ENCODE measurements around the gene NMUR1. TPM values are rescaled to one million over a fixed set of nuclear protein-coding genes. Genes with fewer than 3 reads are reported as not detected.

NMUR1 gene
- total and polyA plus RNA-seq, 2 experiments from 2014 or later: 0.15 TPM; not detected in 1

DNA sequence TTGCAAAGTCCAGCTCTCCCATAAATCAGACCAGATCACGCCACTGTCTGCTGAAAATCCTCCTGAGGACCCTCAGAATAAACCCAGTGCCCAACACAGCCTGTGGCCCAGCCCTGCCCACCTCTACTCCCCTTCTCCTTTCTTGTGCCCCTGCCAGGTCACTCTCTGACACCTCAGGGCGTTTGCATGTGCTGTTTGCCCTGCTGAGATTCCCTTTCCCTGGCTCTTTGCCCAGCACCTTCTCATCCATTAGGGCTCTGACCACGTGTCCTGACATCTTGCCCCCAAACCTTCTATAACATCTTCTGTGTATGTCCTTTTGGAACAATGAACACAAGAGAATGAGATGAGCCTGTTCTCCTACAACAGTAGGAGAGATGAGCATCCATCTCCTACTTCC lies 18.5 kb upstream of the NMUR1 start:
- TF ChIP-seq, protein P1, sequence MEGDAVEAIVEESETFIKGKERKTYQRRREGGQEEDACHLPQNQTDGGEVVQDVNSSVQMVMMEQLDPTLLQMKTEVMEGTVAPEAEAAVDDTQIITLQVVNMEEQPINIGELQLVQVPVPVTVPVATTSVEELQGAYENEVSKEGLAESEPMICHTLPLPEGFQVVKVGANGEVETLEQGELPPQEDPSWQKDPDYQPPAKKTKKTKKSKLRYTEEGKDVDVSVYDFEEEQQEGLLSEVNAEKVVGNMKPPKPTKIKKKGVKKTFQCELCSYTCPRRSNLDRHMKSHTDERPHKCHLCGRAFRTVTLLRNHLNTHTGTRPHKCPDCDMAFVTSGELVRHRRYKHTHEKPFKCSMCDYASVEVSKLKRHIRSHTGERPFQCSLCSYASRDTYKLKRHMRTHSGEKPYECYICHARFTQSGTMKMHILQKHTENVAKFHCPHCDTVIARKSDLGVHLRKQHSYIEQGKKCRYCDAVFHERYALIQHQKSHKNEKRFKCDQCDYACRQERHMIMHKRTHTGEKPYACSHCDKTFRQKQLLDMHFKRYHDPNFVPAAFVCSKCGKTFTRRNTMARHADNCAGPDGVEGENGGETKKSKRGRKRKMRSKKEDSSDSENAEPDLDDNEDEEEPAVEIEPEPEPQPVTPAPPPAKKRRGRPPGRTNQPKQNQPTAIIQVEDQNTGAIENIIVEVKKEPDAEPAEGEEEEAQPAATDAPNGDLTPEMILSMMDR (IDR thresholded peaks at IDR 0.05; ENCODE audit: low read depth, low read length): no peak
- Histone ChIP-seq H3K27ac (no peak overlapping the region), H3K4me3 (no peak overlapping the region), H3K36me3 (no peaks in the 10 kb centered on the region), H3K27me3 (no peaks in the 10 kb centered on the region), H3K9me3 (ENCODE audit: low read depth) (no peaks in the 10 kb centered on the region), H3K4me1 (ENCODE audit: low read depth) (no peaks in the 10 kb centered on the region)
- DNase-seq (ENCODE audit: low read depth in 1 of 2, low spot score in 1 of 2): no peak

DNA sequence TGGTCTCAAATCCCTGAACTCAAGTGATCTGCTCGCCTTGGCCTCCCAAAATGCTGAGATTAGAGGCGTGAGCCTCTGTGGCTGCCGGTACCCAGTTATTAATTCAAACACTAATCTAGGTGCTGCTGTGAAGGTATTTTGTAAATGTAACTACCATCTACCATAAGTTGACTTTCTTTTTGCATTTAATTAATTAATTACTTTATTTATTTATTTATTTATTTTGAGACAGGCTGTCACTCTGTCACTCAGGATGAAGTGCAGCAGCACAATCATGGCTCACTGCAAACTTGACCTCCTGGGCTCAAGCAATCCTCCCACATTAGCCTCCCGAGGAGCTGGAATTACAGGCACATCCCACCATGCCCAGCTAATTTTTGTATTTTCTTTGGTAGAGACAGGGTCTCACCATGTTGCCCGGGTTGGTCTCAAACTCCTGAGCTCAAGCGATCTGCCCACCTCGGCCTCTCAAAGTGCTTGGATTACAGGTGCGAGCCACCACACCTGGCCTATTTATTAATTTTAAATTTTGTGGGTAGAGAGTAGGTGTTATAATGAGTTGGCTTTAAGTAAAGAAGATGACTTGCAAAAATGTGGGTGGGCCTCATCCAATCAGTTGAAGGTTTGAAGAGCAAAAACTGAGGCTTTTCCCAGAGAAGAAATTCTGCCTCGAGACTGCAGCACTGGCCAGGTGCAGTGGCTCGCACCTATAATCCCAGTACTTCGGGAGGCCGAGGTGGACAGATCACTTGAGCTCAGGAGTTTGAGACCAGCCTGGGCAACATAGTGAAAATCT lies 17.3 kb upstream of the NMUR1 start:
- Histone ChIP-seq H3K27me3 (no peaks in the 10 kb centered on the region), H3K9me3 (ENCODE audit: low read depth) (no peaks in the 10 kb centered on the region), H3K27ac (no peak overlapping the region), H3K4me3 (no peak overlapping the region), H3K4me1 (ENCODE audit: low read depth) (no peaks in the 10 kb centered on the region), H3K36me3 (no peaks in the 10 kb centered on the region)
- TF ChIP-seq, protein P1 (IDR thresholded peaks at IDR 0.05; ENCODE audit: low read depth, low read length): no peak
- no peak for DNase-seq (ENCODE audit: low read depth in 1 of 2, low spot score in 1 of 2)

DNA sequence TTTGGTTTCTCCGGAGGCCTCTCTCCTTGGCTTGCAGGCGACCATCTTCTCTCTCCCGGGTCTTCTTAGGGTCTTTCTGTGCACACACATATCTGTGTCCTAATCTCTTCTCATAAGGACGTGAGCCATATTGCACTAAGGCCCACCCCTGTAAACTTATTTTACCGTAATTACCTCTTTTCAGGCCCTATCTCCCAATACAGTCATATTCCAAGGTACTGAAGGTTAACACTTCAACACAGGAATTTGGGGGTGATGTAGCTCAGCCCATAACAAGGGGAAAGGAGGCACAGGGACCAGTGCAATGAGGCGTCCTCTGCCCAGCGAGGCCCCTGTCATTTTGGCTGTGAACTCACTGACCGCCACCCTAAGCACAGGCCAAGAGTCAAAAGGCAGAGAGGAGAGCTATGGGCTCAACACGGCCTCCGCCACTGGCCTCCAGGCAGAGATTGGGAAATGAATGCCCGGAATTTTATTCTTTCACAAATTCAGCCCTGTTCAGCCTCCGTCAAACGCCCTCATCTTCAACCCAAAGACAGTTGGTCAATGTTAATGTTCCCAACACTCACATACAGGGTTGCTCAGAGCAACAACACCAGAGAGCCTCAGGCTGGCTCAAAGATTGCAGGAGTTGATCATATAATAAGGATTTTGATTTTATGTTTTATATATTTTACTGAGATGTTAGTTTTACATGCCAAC lies 15.9 kb upstream of the NMUR1 start:
- Histone ChIP-seq H3K4me3 (no peak overlapping the region), H3K4me1 (ENCODE audit: low read depth) (no peaks in the 10 kb centered on the region), H3K27me3 (no peaks in the 10 kb centered on the region), H3K36me3 (no peaks in the 10 kb centered on the region), H3K9me3 (ENCODE audit: low read depth) (no peaks in the 10 kb centered on the region), H3K27ac (no peak overlapping the region)
- TF ChIP-seq, protein P1 (IDR thresholded peaks at IDR 0.05; ENCODE audit: low read depth, low read length): no peak
- DNase-seq (ENCODE audit: low read depth in 1 of 2, low spot score in 1 of 2): peak in 1 of 2 donors; percentile 13

DNA sequence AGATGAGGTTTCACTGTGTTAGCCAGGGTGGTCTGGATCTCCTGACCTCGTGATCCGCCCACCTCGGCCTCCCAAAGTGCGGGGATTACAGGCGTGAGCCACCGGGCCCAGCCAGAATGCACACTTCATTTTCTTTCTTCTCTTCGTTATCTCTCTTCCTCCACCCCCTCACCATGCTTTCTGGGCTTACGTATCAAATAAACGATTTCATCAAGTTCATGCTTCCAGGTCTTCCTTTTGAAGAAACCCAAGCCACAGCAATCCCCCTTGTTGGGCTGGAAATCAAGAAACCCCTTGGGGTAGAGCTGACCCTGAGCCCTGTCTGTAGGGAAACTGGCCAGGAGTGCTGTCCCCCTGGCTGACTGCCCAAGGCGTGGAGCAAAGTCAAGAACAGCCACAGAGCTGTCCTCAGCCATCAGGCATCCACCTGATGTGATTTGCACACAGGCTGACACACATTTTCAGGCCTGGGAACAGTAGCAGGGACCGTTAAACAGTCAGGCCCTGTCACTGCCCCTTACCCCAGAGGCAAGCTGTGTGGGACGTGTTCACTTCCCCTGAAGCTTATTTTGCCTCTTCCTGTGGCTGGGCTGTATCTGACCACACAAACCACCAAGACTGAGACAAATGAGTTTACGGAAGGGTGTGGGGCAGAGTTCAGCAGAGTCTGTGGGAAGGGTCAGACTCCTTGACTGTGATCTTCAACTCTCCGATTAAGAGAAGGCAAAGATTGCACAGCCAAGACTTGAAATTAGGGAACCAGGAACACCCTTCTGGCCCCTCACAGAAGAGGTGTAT lies 15.1 kb upstream of the NMUR1 start:
- TF ChIP-seq, protein P1 (IDR thresholded peaks at IDR 0.05; ENCODE audit: low read depth, low read length): no peak
- no peak overlapping the region for H3K4me3 ChIP-seq
- H3K36me3 ChIP-seq: no peaks in the 10 kb centered on the region
- no peaks in the 10 kb centered on the region for H3K4me1 ChIP-seq (ENCODE audit: low read depth)
- H3K27me3 ChIP-seq: no peaks in the 10 kb centered on the region
- peak overlapping the region; percentile 62 for H3K27ac ChIP-seq
- DNase-seq (ENCODE audit: low read depth in 1 of 2, low spot score in 1 of 2): peak in 1 of 2 donors; percentile 90
- no peaks in the 10 kb centered on the region for H3K9me3 ChIP-seq (ENCODE audit: low read depth)

DNA sequence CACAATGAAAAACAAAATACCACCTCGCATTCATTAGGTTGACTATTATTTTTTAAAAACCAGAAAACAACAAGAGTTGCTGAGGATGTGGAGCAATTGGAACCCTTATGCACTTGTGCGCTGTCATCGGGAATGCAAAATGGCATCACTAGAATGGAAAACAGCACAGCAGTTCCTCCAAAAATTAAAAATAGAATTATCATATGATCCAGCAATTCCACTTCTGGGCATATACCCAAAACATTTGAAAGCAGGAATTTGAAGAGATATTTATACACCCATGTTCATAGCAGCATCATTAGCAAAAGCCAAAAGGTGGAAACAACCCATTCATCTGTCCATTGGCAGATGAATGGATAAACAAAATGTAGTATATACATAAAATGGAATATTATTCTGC lies 11.9 kb upstream of the NMUR1 start:
- Histone ChIP-seq H3K4me3 (no peak overlapping the region), H3K27ac (no peak overlapping the region), H3K4me1 (ENCODE audit: low read depth) (no peaks in the 10 kb centered on the region), H3K27me3 (no peaks in the 10 kb centered on the region), H3K9me3 (ENCODE audit: low read depth) (no peaks in the 10 kb centered on the region), H3K36me3 (no peaks in the 10 kb centered on the region)
- DNase-seq (ENCODE audit: low read depth in 1 of 2, low spot score in 1 of 2): peak in 1 of 2 donors; percentile 45
- TF ChIP-seq, protein P1 (IDR thresholded peaks at IDR 0.05; ENCODE audit: low read depth, low read length): no peak

Measured in cardiac muscle cell (in vitro differentiated cells and primary cell).